Muscle layer of colon (tissue), 2 donors: ENCODE data around the gene TGFB2.
A peak's percentile ranks its signal among the peaks of the same experiment; 100 is the strongest.

ENCODE experiments used
- H3K27ac ChIP-seq: one replicate; pipeline ENCODE4 v1.7.0; 2013; ENCODE audit warnings: low read depth, mild to moderate bottlenecking, low read length, moderate library complexity
- H3K27me3 ChIP-seq, 2 donors: one replicate each; pipeline ENCODE4 v1.7.0; 2013; ENCODE audit warnings: low read length in 2 of 2, mild to moderate bottlenecking in 2 of 2; ENCODE audit not compliant: insufficient read depth in 2 of 2, control insufficient read depth in 1 of 2
- H3K36me3 ChIP-seq: one replicate; pipeline ENCODE4 v1.7.0; 2013; ENCODE audit warnings: mild to moderate bottlenecking, low read length; ENCODE audit not compliant: insufficient read depth
- H3K4me1 ChIP-seq: one replicate; pipeline ENCODE4 v1.7.0; 2013; ENCODE audit warnings: mild to moderate bottlenecking, low read length; ENCODE audit not compliant: insufficient read depth
- H3K4me3 ChIP-seq, 2 donors: one replicate each; pipeline ENCODE4 v1.7.0; 2013; ENCODE audit warnings: low read length in 2 of 2, low read depth in 1 of 2, mild to moderate bottlenecking in 1 of 2, moderate library complexity in 1 of 2
- H3K9ac ChIP-seq: one replicate; pipeline ENCODE4 v1.7.0; 2013; ENCODE audit warnings: low read length
- H3K9me3 ChIP-seq: one replicate; pipeline ENCODE4 v1.7.0; 2013; ENCODE audit warnings: mild to moderate bottlenecking, low read length
- donor health status: abdominal sarcoma.
- donor health status: Adenocarcinoma of cecum.

The TGFB2 gene

DNA sequence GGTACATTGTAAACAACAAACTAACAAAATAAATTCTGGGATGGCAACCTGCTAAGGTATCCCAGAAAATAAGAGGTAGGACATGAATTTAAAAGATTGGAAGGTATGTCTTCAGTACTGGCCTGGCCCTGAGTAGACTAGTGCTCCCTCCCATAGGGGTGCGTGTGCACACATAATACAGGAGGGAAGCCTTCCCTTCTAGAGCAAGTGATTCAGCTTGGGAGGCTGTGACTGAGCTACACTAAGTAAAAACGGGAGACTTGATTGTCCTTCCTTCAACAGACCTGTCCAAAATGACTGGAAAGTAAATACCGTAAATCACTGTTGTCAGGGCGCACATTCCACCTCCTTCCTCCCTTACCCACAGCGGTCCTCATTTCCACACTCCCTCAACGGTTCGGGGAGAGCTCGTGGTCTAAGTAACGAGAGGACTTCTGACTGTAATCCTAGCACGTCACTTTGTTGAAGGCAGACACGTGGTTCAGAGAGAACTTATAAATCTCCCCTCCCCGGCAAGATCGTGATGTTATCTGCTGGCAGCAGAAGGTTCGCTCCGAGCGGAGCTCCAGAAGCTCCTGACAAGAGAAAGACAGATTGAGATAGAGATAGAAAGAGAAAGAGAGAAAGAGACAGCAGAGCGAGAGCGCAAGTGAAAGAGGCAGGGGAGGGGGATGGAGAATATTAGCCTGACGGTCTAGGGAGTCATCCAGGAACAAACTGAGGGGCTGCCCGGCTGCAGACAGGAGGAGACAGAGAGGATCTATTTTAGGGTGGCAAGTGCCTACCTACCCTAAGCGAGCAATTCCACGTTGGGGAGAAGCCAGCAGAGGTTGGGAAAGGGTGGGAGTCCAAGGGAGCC lies at the start of gene TGFB2:
TSS of gene TGFB2 (plus strand) at position 523 of the 859 bp plus-strand sequence. CDS start 1,366 bp downstream, outside the sequence.
- Histone ChIP-seq H3K27me3 (no peaks in the 10 kb centered on the region), H3K4me3 (peak within 1 kb of the TSS; percentile 60 to 82), H3K36me3 (no peaks in the 10 kb centered on the region), H3K4me1 (peaks cover 14% of the 10 kb centered on the region), H3K9me3 (no peaks in the 10 kb centered on the region), H3K9ac (peak within 1 kb of the TSS; percentile 87), H3K27ac (peak within 1 kb of the TSS; percentile 79)

DNA sequence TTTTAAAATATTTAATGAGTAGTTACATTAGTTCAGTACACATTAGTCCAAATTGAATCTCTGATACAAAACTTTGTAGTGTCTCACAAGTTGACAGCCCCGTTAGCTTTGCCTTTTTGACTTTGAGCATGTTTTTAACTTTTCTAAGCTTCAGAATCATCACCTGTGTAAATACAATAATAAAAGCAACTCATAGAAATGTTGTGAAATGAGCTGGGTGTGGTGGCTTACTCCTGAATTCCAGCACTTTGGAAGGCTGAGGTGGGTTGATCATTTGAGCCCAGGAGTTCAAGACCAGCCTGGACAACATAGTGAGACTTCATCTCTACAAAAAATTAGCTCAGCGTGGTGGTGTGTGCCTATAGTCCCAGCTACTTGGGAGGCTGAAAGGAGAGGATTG lies 49.0 kb upstream of the TGFB2 start:
- no peak overlapping the region for H3K27ac ChIP-seq
- no peaks in the 10 kb centered on the region for H3K4me1 ChIP-seq
- no peak overlapping the region for H3K4me3 ChIP-seq
- no peaks in the 10 kb centered on the region for H3K27me3 ChIP-seq
- no peak overlapping the region for H3K9ac ChIP-seq
- H3K9me3 ChIP-seq = no peaks in the 10 kb centered on the region
- peaks cover 5% of the 10 kb centered on the region for H3K36me3 ChIP-seq

DNA sequence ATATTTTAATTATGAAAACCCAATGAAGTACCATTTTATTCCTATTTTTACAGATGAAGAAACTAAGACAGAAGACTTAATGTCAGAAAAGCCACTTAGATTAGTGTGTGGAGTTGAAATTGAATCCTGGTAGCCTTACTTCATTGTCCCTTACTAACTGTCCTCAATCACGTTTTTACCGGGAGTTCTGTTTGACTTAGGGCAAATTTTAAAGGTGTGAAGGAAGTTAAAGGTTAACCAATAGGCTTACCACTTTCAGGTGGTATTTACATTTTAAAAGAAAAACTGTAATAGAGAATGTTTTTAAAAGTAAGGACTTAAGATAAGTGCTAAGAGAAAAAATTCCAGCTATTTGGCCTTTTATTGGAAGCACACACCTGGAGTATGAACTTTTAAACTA lies 47.7 kb upstream of the TGFB2 start:
- no peaks in the 10 kb centered on the region for H3K9me3 ChIP-seq

DNA sequence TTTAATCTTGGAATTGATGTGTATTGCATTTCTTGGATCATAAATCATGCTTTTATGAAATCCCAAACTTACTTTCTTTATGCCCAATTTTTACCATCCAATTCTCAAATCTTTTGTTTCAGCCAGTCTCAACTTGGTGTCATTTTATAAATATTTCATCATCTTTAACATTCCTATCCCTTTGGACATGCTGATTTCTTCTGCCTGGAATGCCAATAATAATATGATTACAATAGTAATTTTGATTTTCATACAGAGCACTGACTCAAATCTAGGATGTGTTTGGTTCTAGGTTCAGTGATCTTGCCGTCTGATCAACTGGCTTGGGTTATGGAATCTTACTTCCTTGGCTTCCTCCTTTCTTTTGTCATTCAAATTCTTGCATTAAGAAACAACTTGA lies 47.3 kb upstream of the TGFB2 start:
- Histone ChIP-seq H3K27me3 (no peaks in the 10 kb centered on the region), H3K9ac (no peak overlapping the region), H3K9me3 (no peaks in the 10 kb centered on the region), H3K4me1 (no peaks in the 10 kb centered on the region), H3K27ac (no peak overlapping the region), H3K4me3 (no peak overlapping the region), H3K36me3 (peaks cover 10% of the 10 kb centered on the region)

More for the DNA sequence above, 47.7 kb upstream of the TGFB2 start:
- peaks cover 10% of the 10 kb centered on the region for H3K36me3 ChIP-seq
- H3K4me1 ChIP-seq = no peaks in the 10 kb centered on the region
- no peak overlapping the region for H3K4me3 ChIP-seq
- H3K9ac ChIP-seq = no peak overlapping the region
- H3K27me3 ChIP-seq = no peaks in the 10 kb centered on the region
- no peak overlapping the region for H3K27ac ChIP-seq

DNA sequence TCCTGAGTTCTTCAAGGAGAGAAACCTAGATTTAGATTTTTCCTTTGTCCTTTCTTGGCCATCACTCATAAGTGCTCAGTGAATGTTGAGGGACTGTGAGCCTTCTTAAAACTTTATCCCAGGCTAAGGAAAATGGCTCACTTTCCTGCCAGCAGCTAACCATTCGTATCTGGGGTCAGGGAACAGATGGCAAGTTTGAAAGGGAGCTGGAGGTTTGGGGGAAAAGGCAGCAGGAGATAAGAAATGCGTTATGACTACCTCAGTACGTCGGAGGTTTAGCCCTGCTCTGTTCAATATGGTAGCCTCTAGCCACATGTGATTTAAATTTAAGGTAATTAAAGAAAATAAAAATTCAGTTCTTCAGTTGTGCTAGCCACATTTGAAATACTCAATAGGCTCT lies 46.7 kb upstream of the TGFB2 start:
- H3K27me3 ChIP-seq = no peaks in the 10 kb centered on the region
- no peaks in the 10 kb centered on the region for H3K4me1 ChIP-seq
- no peak overlapping the region for H3K27ac ChIP-seq
- H3K9ac ChIP-seq = no peak overlapping the region
- peaks cover 10% of the 10 kb centered on the region for H3K36me3 ChIP-seq
- no peak overlapping the region for H3K4me3 ChIP-seq
- H3K9me3 ChIP-seq = no peaks in the 10 kb centered on the region

DNA sequence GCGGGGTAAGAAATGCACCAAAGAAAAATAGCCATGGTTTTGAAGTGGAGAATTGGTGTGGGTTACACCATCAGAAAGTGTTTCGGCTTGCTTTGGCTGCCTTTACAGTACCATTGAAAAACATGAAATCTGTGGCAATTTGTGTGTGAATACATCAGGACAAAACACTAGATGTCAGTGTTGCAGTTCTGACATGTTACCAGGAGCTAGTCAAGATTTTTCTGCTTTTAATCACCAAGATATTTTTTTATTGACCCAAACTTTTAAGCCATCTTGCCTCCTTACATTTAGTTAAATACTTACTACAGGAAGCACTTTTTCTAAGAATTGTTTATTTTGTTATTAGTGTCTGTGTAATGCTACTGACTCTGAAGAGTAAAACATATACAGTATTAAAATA lies 45.7 kb upstream of the TGFB2 start:
- H3K27ac ChIP-seq = no peak overlapping the region
- no peak overlapping the region for H3K9ac ChIP-seq

DNA sequence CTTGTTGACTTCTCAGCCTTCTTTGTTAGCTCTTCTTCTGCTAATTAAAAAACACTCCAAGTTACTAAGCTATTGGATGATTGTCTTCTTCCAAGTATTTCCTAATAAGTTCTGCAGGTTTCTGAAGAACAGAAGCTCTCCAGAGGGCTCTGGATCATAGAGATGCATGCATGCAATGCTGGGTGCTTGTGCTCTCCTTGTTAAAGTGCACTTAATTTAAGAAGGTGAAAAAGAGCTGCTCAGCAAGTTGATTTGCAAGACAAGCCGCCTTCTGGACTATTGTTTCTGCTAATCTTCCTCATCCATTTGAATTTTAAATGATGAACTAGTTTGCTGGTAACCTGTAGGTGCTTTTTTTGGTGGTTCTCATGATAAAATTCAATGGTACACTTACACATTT lies 43.9 kb upstream of the TGFB2 start:
- no peak overlapping the region for H3K4me3 ChIP-seq
- H3K9ac ChIP-seq = no peak overlapping the region
- peaks cover 13% of the 10 kb centered on the region for H3K36me3 ChIP-seq
- H3K9me3 ChIP-seq = no peaks in the 10 kb centered on the region
- no peaks in the 10 kb centered on the region for H3K4me1 ChIP-seq
- no peaks in the 10 kb centered on the region for H3K27me3 ChIP-seq
- no peak overlapping the region for H3K27ac ChIP-seq

More for the DNA sequence above, 45.7 kb upstream of the TGFB2 start:
- H3K27me3 ChIP-seq = no peaks in the 10 kb centered on the region
- H3K9me3 ChIP-seq = no peaks in the 10 kb centered on the region
- H3K36me3 ChIP-seq = peaks cover 7% of the 10 kb centered on the region
- no peak overlapping the region for H3K4me3 ChIP-seq
- no peaks in the 10 kb centered on the region for H3K4me1 ChIP-seq

DNA sequence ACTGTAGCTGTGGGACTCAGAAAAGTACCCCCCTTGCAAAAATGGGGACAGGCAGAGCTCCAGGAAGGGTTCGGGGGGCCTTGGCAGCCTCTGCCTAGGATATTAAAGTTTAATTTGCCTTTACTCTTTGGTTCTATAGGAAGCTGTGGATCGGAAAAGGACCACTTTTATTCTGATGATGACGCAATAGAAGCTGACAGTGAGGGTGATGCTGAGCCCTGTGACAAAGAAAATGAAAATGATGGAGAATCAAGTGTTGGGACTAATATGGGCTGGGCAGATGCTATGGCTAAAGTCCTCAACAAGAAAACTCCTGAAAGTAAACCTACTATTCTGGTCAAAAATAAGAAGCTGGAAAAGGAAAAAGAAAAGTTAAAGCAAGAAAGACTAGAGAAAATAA lies 43.0 kb upstream of the TGFB2 start:
- no peaks in the 10 kb centered on the region for H3K4me1 ChIP-seq
- H3K27ac ChIP-seq = no peak overlapping the region
- H3K27me3 ChIP-seq = no peaks in the 10 kb centered on the region
- no peaks in the 10 kb centered on the region for H3K9me3 ChIP-seq
- H3K4me3 ChIP-seq = no peak overlapping the region
- H3K36me3 ChIP-seq = peaks cover 13% of the 10 kb centered on the region
- no peak overlapping the region for H3K9ac ChIP-seq

DNA sequence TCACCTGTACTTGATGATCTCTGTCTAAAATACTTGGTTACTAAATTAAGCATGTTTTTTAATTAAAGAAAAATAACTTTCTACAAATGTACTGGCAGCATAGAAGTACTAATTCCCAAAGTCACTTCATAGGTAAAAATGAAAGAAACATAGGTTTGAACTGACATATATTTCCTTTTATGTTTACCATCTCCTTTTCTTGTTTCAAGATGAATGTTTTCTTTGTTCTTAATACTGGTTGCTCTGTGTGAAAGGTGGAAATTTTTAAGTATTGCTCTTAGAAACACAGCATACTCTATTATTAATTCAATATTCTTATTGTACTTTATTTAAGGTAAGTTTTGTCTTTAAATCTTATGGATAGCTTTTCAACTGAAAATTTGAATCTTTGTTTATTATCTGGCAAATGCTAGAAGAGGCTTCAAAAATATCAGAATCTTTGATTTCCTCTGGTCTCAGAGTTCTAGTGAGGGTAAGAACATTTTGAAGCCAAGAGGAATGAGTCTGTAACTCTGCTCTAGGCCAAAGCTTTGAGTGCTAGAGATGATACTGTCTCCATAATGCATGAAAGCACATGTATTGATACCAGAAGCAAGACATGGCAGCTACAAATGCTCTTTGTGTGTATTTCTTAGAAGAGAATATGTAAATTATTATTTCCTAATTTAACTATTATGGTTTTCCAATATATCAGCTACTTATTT lies 41.8 kb upstream of the TGFB2 start:
- no peaks in the 10 kb centered on the region for H3K4me1 ChIP-seq
- no peak overlapping the region for H3K4me3 ChIP-seq
- H3K27ac ChIP-seq = no peak overlapping the region
- peaks cover 13% of the 10 kb centered on the region for H3K36me3 ChIP-seq
- no peaks in the 10 kb centered on the region for H3K27me3 ChIP-seq
- no peaks in the 10 kb centered on the region for H3K9me3 ChIP-seq
- no peak overlapping the region for H3K9ac ChIP-seq

DNA sequence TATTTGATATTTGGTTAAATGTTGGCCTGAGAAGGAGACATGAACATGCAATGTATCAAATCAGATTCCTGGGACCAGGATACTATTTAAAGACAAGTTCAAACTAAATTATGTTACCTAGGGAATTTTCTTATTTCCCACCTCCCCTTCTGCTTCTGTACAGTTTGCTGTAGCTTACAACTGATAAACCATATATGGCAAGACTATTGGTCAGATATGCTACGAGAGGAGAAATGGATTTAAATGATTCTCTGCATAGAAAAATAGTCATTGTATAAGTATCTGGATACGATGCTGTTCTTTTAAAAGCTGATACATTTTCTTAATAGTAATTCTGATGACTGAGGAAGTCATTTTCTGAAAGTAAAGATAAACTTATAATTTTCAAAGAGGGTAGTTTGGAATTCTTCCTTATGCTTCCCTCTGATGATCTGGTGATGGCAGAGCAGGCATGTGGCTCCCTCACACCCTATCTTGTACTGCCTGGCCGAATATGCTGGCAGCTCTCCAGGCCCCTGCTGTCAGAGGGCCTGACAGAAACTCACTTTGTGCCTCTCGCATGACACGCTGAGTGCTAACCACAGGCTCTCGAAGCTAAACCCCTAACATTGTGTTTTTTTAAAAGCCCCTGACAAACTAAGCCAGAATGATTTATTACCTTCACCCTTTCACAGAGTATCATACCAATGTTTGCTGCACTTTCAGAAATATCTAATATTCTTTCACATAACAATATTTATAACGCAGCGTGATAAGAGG lies 40.7 kb upstream of the TGFB2 start:
- H3K27me3 ChIP-seq = no peaks in the 10 kb centered on the region
- H3K27ac ChIP-seq = no peak overlapping the region

DNA sequence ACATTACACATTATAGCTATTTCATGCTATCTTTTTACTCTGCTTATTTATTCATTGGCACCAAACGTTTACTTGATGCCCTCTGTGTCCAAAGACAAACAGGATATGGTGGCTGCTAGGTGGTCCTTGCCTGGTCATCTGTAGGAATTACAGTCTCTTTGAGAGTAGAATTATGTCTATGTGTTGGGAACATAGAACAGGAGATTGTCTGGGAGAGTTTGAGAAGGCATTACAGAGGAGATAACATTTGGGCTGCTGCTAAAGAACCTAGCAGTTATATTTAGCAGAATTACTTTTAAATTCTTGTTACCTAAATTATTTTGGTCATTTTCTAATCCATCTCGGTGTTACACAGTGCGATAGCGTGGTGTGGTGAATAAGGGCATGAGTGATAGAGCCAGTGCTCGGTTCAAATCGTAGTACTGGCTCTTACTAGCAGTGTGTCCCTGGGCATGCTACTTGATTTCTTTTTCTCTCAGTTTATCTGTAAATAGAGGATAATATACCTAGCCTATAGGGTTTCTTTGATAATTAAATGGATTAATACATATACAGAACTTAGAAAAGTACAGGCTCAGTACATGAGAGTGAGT lies 39.6 kb upstream of the TGFB2 start:
- Histone ChIP-seq H3K36me3 (peaks cover 13% of the 10 kb centered on the region), H3K4me1 (no peaks in the 10 kb centered on the region), H3K9me3 (no peaks in the 10 kb centered on the region), H3K27ac (no peak overlapping the region), H3K27me3 (no peaks in the 10 kb centered on the region), H3K9ac (no peak overlapping the region), H3K4me3 (no peak overlapping the region)

More for the DNA sequence above, 40.7 kb upstream of the TGFB2 start:
- no peaks in the 10 kb centered on the region for H3K4me1 ChIP-seq
- H3K9ac ChIP-seq = no peak overlapping the region
- H3K36me3 ChIP-seq = peaks cover 13% of the 10 kb centered on the region
- no peaks in the 10 kb centered on the region for H3K9me3 ChIP-seq
- H3K4me3 ChIP-seq = no peak overlapping the region
